HuH-7 (cell line): Measurements from ENCODE around the gene OSBPL3.

Experiments
- DNase-seq: peaks from one replicate; pipeline ENCODE4 v3.0.0; 2011; ENCODE audit warnings: low spot score

The OSBPL3 gene

GRCh38 chr7:24827027-24827426, 153.0 kb downstream of the OSBPL3 start:
- no peak for DNase-seq

DNA sequence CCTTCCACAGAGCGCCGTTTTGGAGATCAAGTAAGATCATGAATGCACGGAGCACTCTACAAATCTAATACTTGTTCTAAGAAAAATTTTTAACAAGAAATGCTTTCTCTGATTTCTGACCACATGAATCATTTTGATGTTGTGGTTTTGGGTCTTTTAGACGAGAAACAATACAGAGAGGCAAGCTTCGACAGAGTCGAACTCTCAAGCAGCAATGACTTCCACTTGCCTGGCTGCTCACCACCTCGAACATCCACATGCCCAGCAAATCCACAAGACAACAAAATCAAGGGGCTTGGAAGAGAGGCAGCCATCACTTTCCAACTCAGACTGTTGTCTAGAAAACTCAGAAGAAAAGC, 153.3 kb downstream of the OSBPL3 start:
- no peak for DNase-seq

GRCh38 chr7:24825931-24826661, 153.9 kb downstream of the OSBPL3 start:
- peak; percentile 77 for DNase-seq

DNA sequence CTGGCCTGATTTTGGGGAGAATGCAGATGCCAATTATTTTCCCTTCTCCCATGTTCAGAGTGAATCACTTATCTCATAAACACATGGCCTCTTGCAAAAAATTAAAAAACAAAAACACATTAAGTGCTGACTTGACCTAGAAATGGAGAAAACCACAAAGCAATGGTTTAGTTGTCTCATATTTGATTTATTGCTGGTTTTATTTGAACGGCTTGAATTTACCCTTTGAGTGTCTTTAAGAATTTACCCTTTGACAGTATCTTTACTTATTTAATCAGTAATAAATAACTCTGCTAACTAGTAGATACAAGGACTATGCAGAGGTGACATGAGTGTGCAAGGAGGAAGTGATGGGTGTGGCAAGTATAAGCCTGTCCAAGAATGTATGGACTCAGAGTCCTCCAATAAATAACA, 154.6 kb downstream of the OSBPL3 start:
- no peak for DNase-seq

DNA sequence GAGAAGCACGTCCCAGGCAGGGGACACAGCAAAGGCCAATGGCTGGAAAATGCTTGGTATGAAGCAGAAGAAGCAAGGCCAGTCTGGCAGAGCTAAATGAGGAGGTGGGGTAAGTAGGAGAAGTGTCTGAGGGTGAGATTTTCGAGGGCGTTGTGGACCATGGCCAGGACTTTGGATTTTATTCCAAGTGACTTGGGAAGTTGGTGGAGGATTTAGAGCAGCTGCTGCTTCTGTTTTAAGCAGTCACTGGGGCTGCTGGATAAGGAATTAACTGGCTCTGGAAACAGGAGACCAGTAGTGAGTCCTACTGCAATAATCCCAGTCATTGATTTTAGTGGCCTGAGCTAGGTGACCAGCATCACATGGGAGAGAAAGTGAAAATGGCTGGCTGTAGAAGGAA, 155.1 kb downstream of the OSBPL3 start:
- no peak for DNase-seq

DNA sequence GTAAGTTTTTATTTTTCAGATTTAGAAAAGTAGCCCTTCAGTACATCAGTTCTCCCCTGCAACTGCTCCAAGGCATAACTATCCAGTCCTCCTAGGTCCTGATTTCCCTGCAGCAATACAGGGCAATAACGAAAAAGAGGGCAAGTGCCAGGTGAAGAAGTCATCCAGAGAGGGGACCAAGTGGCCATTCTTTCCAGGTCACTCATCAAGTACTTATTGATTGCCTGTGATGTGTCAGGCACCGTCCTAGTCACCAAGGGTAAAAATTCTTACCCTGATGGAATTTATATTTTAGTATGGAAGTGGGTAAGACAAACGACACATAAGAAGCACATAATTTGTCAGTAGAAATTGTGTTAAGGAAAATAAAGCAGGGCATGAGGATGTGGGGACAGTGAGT, 155.6 kb downstream of the OSBPL3 start:
- DNase-seq = no peak

- DNase-seq = no peak
These were observed 158.3 kb downstream of the OSBPL3 start for GRCh38 chr7:24821754-24822054.

DNA sequence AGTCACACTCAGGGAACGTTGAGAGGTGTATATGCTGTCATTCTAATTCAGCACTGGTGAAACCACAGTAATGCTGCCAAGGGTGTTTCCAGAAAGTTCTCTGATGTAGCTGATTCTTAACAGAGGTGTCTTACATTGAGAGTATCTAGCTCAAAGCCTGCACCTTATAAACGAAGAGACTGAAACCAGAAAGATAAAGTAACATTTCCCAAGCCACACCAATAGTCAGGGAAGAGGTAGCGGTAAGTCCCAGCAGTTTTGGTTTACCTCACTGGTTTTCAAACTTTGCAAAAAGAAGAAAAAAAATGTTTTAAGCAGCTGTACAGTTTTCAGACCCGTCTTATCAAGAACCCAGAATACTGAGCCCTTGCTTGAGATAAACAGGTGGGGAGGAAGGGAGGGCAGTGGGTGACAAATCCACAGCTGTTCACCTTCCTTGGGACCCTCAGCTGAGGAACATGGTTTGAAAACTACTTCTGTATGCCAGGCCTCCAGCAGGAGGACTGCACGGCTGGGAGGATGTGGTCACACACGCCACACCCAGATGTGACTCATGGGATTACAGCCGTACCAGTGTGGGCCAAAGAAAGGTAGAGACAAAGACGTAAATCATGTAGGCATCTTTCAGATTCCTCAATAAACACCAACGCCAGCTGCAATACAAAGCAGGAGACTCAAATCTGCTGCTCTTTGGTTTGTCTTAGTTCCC, 158.8 kb downstream of the OSBPL3 start:
- peak; percentile 46 for DNase-seq

- peak; percentile 28 for DNase-seq
These were observed 159.3 kb downstream of the OSBPL3 start for GRCh38 chr7:24820730-24821044.

GRCh38 chr7:24819916-24820689, 159.9 kb downstream of the OSBPL3 start:
- DNase-seq = peak; percentile 70

DNA sequence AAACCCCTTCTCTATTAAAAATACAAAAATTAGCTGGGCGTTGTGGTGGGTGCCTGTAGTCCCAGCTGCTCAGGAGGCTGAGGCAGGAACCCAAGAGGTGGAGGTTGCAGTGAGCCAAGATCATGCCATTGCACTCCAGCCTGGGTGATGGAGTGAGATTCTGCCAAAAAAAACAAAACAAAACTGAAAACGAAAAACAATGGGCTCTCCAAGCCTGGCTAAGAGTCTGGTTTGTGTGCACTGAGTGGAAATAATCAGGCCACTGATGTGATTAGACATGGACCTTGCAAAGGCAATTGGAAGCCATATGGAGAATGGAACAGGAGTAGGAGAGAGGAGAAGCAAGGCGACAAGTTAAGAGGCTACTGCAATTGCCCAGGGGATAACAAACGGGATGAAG, 162.6 kb downstream of the OSBPL3 start:
- no peak for DNase-seq

- DNase-seq = no peak
These were observed 163.1 kb downstream of the OSBPL3 start for GRCh38 chr7:24816868-24817267.

DNA sequence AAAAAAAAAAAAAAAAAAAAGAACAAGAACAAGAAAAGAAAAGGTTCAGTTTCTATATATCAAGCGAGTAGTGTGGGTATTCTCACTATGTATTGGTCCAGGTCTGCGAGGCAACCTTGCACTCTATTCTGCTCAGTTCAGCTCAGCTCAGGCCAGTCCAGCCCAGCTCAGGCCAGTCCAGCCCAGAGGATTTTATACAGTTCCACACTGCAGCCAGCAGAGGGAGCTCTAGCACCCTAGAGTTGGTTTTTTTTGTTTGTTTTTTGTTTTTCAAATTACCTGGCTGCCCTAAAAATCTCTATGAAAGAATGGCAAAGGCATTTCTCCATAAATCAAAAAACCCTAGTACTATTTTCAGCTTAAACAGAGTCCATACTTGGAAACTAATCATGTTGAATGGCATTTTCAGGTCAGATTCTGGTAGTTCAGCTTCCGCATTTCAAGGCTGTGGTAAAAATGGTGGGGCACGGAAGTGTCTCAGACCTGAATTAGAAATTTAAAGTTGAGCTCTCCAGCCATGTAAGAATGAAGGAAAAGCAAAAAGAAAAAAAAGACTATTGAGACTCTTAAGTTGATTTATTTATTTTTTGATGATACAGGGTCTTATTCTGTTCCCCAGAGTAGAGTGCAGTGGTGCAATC, 167.6 kb downstream of the OSBPL3 start:
- peak; percentile 42 for DNase-seq

DNA sequence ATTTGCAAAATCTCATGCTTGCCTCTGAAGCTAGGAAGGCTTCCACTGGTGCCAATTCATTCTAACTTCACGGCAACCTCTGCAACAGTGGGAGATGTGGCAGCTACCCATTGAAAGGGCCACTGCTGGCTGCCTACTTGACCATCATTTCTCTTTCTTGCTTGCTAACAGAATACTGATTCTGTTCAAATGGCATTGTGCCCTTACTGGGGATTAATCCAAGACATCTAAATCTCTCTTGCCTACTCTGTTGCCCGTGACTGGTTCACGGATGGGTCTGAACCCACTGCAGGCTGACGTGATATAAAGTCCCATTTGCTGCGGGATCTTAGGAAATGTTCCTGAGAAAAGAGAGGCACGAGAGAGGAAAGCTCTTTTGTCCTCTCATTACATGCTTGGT, 171.5 kb downstream of the OSBPL3 start:
- DNase-seq = no peak

DNA sequence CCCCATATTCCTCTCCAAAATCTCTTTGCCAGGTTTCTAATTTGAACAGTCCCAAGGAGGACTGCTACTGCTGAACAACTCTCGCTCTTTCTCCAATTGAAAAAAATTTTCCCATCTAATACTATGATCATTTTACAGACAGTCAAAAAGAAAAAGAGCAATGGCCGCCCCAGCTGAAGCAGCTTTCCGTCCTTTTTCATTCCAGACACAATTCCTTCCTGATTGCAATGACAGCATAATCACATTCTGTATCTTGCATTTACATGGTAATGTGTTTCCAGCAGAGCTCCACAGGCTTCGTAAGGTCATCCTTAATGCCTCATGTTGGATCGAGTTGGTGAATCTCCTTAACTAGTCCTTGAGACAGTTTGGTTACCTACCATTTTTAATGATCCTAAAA, 177.7 kb downstream of the OSBPL3 start:
- no peak for DNase-seq

- no peak for DNase-seq
These were observed 178.1 kb downstream of the OSBPL3 start for GRCh38 chr7:24801883-24802282.

- no peak for DNase-seq
These were observed 179.3 kb downstream of the OSBPL3 start for GRCh38 chr7:24800667-24801066.

DNA sequence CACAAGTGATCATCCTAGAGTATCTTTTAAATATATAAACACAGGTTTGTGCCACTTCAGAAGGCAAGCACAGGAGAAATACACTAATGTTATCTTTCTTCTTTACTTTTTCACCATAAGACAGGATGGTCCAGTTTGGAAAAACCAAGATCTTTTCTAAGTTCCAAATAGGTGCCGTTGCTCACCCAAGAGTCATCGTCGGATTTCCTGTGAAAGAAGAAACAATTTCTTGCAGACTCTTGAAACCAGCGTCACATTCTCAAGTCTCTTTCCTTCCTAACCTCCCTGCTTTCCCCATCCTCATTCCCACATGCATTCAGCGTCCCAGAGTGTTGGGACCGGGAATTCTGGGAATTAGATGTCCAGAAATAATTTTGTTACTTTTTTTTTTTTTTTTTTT, 179.9 kb downstream of the OSBPL3 start:
- DNase-seq = no peak

GRCh38 chr7:24799506-24799905, 180.5 kb downstream of the OSBPL3 start:
- no peak for DNase-seq

DNA sequence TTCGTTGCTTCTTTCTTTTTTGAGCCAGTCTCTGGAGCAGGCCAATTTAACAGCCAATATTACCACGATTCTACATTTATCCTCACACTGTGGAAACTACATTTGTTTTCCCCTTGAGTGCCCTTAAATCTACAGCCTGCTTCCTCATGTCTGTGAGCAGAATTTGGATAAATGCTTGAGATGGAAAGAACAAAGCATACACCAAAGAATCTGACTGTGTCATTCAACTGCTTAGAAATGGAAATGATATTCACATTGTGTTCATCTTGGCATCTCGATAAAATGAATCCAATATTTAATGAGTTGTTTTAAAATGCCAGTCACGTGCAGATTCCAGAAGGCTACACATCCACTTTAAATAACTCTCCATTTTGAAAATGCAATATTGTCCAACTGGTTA, 181.7 kb downstream of the OSBPL3 start:
- DNase-seq = no peak

DNA sequence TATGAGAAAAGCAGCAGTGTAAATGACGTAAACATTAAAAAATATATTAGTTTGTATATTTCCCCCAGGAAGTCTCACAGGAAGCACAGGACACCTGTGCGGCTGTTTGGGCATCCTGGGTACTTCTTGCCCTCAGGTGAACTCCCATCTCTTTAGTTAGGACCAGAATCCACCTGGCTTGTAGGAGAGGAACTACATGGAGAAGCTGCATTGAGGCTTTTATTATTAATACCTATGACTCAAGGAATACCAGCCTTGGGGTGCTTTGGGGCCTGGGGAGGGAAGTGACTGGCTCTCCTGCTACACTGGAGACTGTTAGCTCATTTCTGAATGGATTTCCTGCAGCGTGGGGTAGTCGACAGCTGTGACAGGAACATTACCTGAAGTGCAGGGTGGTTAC, 182.7 kb downstream of the OSBPL3 start:
- DNase-seq = no peak

DNA sequence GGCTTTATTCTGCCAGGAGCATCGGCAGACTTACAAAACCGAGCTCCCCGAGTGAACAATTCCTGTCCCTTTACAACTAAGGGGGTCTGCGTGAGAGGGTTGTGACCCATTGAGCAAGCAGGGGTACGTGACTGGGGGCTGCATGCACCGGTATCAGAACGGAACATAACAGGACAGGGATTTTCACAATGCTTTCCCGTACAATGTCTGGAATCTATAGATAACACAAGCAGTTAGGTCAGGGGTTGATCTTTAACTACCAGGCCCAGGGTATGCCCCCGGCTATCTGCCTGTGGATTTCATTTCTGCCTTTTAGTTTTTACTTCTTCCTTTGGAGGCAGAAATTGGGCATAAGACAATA, 184.6 kb downstream of the OSBPL3 start:
- DNase-seq = no peak

- peak; percentile 42 for DNase-seq
These were observed 185.1 kb downstream of the OSBPL3 start for GRCh38 chr7:24794751-24795406.
